ENCODE results near the gene CDK18.

- no peak for TF ChIP-seq CTCF (IDR thresholded peaks at IDR 0.05; ENCODE audit: low read length)
- TF ChIP-seq EZH2phosphoT487 (IDR thresholded peaks at IDR 0.05; ENCODE audit: low read length) = no peak
- no peak for TF ChIP-seq EZH2 (optimal IDR thresholded peaks at IDR 0.05; ENCODE audit: low read depth, low read length)
These were observed 30.5 kb upstream of the CDK18 start for GRCh38 chr1:205473966-205474365.
